Mucosa of rectum (tissue), 2 donors: ENCODE results near the gene ORC4.
"Not testable (repeated sequence)": the region's sequence is repeated elsewhere in the genome, so short reads cannot be mapped to it uniquely, and the experiment has no call there.

Source experiments
- H3K27ac ChIP-seq, 2 donors: one replicate each; pipeline ENCODE4 v1.7.0; 2013; ENCODE audit warnings: inconsistent platforms in 2 of 2, low read depth in 2 of 2, low read length in 2 of 2
- H3K27me3 ChIP-seq, 2 donors: one replicate each; pipeline ENCODE4 v1.7.0; 2013; ENCODE audit warnings: low read length in 2 of 2; ENCODE audit not compliant: control insufficient read depth in 2 of 2, insufficient read depth in 2 of 2
- H3K36me3 ChIP-seq, 2 donors: one replicate each; pipeline ENCODE4 v1.7.0; 2013; ENCODE audit warnings: low read length in 2 of 2; ENCODE audit not compliant: control insufficient read depth in 2 of 2, insufficient read depth in 2 of 2
- H3K4me1 ChIP-seq, 2 donors: one replicate each; pipeline ENCODE4 v1.7.0; 2013; ENCODE audit warnings: low read length in 2 of 2, mild to moderate bottlenecking in 1 of 2; ENCODE audit not compliant: control insufficient read depth in 2 of 2, insufficient read depth in 2 of 2
- H3K4me3 ChIP-seq, 2 donors: one replicate each; pipeline ENCODE4 v1.7.0; 2013; ENCODE audit warnings: low read length in 2 of 2
- H3K9ac ChIP-seq, 2 donors: one replicate each; pipeline ENCODE4 v1.7.0; 2013; ENCODE audit warnings: low read length in 2 of 2, low read depth in 1 of 2, mild to moderate bottlenecking in 1 of 2
- H3K9me3 ChIP-seq, 2 donors: one replicate each; pipeline ENCODE4 v1.7.0; 2013; ENCODE audit warnings: low read length in 2 of 2; ENCODE audit not compliant: control insufficient read depth in 2 of 2
- donor health status: healthy.
- donor health status: Normal muscosa, but diverticular disease.

Gene ORC4

DNA sequence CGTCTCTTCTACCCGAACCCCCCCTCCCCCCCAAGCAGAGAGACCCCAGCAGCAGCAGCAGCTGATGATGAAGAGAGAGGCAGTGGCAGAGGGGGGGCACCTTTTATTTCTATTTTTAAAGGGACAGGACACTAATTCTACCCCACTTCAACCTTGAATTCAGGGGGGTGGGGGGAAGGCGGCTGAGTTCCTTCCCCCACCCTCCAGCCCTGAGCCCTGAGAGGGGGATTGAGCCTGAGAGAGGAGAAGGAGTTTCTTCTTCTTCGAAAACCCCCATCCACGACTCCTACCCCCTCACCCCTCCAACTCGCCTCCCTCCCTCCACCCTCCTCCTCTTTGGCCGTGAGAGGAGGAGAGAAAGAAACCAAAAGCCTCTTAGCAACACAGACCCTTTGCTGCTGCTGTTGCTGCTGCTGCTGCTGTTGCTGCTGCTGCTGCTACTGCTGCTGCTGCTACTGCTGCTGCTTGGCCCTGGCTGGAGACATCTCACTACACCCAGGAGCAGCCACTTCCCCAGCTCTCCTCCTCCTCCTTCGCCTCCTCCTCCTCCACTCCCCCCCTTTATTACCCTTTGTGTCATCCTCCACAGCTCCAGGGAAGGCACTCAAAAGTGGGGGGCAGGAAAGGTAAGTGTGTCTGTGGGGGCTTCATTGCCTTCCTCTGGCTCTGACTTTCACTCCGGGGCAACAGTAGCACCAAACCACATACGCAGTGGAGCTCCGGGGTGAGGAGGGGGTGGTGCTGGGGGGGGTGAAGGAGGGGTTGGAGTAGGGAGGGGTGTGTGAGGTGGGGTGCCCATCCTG lies 723 bp upstream of the ORC4 start, which contains the start of gene MBD5:
MBD5 (plus strand) TSS at position 33 of the 803 bp plus-strand sequence.
- H3K36me3 ChIP-seq, result no peaks in the 10 kb centered on the region
- peak within 1 kb of the TSS; percentile 85 to 95 for H3K4me3 ChIP-seq
- H3K27ac ChIP-seq, result peak within 1 kb of the TSS; percentile 91 to 95
- peak within 1 kb of the TSS; percentile 73 to 83 for H3K9ac ChIP-seq
- H3K27me3 ChIP-seq, result no peaks in the 10 kb centered on the region
- peaks cover 0 to 18% of the 10 kb centered on the region in 2 donors for H3K4me1 ChIP-seq
- H3K9me3 ChIP-seq, result no peaks in the 10 kb centered on the region

DNA sequence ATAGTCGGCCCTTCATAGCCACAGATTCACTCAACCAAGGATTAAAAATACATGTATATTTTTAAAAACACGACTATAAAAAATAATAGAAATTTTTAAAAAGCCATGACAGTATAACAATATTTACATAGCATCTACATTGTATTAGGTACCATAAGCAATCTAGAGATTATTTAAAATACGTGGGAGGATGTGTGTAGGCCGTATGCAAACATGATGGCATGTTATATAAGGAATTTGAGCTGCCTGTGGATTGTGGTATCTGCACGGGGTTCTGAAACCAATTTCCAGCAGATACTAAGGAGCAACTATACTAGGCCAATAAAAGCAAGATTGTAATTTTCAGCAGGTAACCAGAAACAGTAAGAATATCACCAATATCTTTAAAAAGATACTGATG lies 5.9 kb downstream of the ORC4 start:
- Histone ChIP-seq H3K27ac (no peak overlapping the region), H3K27me3 (no peaks in the 10 kb centered on the region), H3K9ac (no peak overlapping the region), H3K36me3 (no peaks in the 10 kb centered on the region), H3K4me3 (no peak overlapping the region), H3K4me1 (peaks cover 0 to 7% of the 10 kb centered on the region in 2 donors), H3K9me3 (no peaks in the 10 kb centered on the region)

DNA sequence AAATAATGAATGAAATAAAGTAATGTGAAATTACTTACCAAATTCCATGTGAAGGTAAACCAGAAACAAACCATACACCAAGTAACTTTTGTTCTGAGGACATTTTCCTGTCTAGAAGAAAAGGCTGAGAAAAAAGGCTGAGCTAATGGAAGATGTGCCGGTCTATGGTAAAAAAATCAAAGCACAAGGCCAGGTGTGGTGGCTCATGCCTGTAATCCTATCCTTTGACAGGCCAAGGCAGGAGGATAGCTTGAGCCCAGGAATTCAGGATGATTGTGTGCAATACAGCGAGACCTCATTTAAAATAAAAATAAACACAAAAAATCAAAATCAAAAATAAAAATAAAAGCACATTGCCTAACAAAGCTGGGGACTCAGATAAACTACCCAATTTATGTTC lies 6.7 kb downstream of the ORC4 start:
- H3K36me3 ChIP-seq, result no peaks in the 10 kb centered on the region
- no peak overlapping the region for H3K27ac ChIP-seq
- H3K4me1 ChIP-seq, result no peaks in the 10 kb centered on the region
- no peaks in the 10 kb centered on the region for H3K27me3 ChIP-seq
- no peaks in the 10 kb centered on the region for H3K9me3 ChIP-seq
- no peak overlapping the region for H3K9ac ChIP-seq
- no peak overlapping the region for H3K4me3 ChIP-seq

DNA sequence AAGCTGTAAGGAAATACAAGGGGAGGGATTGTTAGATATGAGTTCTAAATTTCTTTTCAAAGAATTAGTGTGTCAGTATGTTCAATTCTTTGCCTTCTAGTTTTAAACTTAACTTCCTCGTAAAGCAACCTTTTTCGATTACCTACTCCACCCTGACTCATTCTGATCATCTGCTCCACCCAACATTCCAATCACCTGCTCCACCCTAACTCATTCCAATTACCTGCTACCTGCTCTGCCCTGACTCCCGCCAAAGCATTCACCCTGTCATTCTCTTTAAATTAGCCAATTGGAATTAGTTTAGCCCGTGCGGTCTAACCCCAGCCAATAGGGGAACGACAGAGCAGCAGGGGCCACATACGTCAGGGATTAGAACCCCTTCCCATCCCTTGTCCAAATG lies 12.1 kb downstream of the ORC4 start:
- not testable (repeated sequence) for H3K9ac ChIP-seq, H3K36me3 ChIP-seq

DNA sequence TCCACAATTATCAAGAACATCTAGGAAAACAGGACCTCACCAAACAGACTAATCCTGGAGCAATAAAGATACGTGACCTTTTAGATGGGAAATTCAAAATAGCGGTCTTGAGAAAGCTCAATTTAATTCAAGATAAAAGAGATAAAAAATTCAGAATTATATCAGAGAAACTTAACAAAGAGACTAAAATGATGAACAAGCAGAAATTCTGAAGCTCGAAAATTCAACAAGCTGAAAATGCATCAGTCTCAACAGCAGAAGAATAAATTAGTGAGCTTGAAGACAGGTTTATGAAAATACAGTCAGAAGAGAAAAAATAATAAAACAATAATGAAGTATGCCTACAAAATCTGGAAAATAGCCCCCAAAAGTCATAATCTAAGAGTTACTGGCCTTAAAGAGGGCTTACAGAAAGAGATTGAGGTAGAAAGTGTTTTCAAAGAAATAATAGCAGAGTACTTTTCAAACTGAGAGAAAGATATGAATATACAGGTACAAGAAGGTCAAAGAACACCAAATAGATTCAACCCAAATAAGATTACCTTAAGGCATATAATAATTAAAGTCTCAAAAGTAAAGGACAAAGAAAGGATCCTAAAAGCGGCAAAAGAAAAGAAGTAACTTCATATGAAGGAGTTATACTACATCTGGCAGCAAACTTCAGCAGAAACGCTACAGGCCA lies 13.2 kb downstream of the ORC4 start:
- H3K36me3 ChIP-seq, result no peaks in the 10 kb centered on the region
- H3K4me1 ChIP-seq, result no peaks in the 10 kb centered on the region
- no peak overlapping the region for H3K27ac ChIP-seq
- H3K27me3 ChIP-seq, result no peaks in the 10 kb centered on the region
- H3K4me3 ChIP-seq, result no peak overlapping the region
- H3K9ac ChIP-seq, result no peak overlapping the region
- peaks cover 0 to 2% of the 10 kb centered on the region in 2 donors for H3K9me3 ChIP-seq

More for the DNA sequence above, 12.1 kb downstream of the ORC4 start:
- H3K4me1 ChIP-seq, H3K27me3 ChIP-seq, H3K4me3 ChIP-seq, H3K9me3 ChIP-seq, H3K27ac ChIP-seq: not testable (repeated sequence)

DNA sequence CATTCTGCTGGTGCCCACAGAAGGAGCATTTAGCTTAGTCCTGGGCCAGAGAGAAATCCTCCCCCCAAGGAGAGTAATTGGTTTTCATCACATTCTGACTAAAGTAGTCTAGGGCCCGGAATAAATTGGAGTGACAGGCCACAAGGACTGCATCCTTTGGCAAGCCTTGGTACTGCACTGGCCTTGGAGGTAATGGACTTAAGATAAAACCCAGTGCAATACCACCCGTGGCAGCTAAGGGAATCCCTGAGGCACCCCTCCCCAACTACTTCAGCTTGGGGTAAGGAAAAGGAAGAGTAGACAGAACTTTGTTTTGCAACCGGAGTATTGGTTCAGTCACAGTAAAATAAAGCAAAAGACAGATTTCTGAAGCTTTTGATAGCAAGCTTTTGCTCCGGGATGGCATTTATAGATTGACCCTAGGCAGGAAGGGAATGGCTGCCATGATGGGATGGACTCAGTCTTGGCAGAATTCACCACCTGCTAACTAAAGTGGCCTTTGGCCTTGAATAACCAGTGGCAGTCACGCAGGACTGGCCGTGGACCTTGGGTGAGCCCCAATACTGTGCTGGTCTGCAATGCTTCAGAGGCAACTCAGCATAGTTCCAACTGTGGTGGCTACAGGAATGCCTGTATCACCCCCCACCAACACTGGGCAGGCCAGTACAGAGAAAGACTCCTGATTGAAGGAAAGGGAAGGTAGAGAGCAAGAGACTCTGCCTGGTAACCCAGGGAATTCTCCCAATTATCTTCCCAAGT lies 14.1 kb downstream of the ORC4 start:
- Histone ChIP-seq H3K36me3 (no peaks in the 10 kb centered on the region), H3K27ac (no peak overlapping the region), H3K9ac (no peak overlapping the region), H3K9me3 (peaks cover 0 to 2% of the 10 kb centered on the region in 2 donors), H3K4me3 (no peak overlapping the region), H3K27me3 (no peaks in the 10 kb centered on the region), H3K4me1 (no peaks in the 10 kb centered on the region)

DNA sequence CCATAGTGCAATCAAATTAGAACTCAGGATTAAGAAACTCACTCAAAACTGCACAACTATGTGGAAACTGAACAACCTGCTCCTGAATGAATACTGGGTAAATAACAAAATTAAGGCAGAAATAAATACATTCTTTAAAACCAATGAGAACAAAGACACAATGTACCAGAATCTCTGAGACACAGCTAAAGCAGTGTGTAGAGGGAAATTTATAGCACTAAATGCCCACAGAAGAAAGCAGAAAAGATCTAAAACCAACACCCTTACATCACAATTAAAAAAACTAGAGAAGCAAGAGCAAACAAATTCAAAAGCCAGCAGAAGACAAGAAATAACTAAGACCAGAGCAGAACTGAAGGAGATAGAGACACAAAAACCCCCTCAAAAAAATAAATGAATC lies 18.1 kb downstream of the ORC4 start:
- H3K27ac ChIP-seq, H3K9ac ChIP-seq, H3K4me1 ChIP-seq, H3K4me3 ChIP-seq, H3K9me3 ChIP-seq, H3K36me3 ChIP-seq, H3K27me3 ChIP-seq: not testable (repeated sequence)

DNA sequence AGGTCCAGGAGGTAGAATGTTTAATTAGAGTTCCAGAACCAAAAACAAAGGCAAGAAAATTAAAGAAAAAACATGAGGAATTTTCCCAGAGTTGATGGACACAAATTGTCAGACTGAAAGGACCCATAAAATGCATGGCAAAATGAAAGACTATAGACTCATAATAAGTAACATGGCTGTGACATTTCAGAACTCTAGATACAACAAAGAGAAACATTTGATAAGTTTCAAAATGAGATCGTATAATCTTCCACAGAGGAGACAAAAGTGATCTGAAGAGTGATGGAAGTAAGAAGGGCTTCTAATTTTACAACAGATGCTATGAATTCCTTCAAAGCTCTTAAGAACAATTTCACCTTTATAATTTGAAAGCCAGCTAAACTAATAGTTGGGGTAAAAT lies 20.4 kb downstream of the ORC4 start:
- Histone ChIP-seq H3K9ac (no peak overlapping the region), H3K4me3 (no peak overlapping the region), H3K27me3 (no peaks in the 10 kb centered on the region), H3K4me1 (no peaks in the 10 kb centered on the region), H3K36me3 (peaks cover 0 to 5% of the 10 kb centered on the region in 2 donors), H3K27ac (no peak overlapping the region), H3K9me3 (no peaks in the 10 kb centered on the region)

DNA sequence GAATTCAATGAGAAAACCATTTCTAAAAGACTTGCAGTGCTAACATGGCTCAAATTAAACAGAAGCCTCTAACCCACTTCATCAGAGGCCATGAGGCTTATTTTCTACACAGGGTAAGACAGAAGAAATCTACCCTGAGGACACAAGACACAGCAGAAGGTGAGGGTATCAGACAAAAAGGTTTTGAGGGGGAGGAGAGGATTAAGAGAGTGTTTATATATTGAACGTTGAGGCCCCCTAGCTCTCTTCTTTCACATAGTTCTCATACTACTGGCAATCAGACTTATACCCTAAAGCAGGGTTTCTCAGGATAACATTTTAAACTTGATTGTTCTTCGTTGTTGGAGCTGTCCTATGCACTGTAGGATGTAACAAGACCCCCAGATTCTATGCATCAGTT lies 21.4 kb downstream of the ORC4 start:
- H3K4me3 ChIP-seq, result no peak overlapping the region
- H3K9me3 ChIP-seq, result no peaks in the 10 kb centered on the region
- H3K27ac ChIP-seq, result no peak overlapping the region
- H3K4me1 ChIP-seq, result no peaks in the 10 kb centered on the region
- no peak overlapping the region for H3K9ac ChIP-seq
- no peaks in the 10 kb centered on the region for H3K27me3 ChIP-seq
- peaks cover 0 to 6% of the 10 kb centered on the region in 2 donors for H3K36me3 ChIP-seq

DNA sequence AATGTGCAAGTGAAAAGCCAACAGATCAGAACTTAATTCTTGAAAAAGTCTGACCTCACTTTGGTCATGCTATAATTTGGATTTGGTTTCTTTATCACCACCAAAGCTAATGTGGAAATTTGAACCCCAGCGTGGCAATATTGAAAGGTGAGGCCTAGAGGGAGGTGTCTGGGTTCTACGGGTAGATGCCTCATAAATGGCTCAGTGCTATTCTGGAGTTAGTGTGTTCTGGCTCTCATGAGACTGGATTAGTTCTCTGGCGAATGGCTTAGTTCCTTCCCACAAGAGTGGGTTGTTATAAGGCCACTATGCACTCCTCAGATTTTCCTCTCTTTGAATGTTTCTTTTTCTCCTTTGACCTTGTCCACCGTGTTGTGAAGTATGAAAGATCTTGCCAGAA lies 22.3 kb downstream of the ORC4 start:
- Histone ChIP-seq H3K36me3 (peaks cover 0 to 6% of the 10 kb centered on the region in 2 donors), H3K4me1 (no peaks in the 10 kb centered on the region), H3K9ac (no peak overlapping the region), H3K27me3 (no peaks in the 10 kb centered on the region), H3K27ac (no peak overlapping the region), H3K4me3 (no peak overlapping the region), H3K9me3 (no peaks in the 10 kb centered on the region)
